PC-3 (cell line): Measurements from ENCODE around the gene UPB1. TPM values are rescaled to one million over a fixed set of nuclear protein-coding genes. Genes with fewer than 3 reads are reported as not detected.

Source experiments
- ATAC-seq: fragments of 200-7000 bp; cut with Tn5 transposase; 2 replicates; pipeline ENCODE4 v1.9.1; 2020; ENCODE audit warnings: mild to moderate bottlenecking, moderate library complexity
- BruUV-seq: library from RNA; stranded (reverse); fragments of 400-500 nt; replicated peaks from 2 replicates; lab custom pipeline; 2021; lab: Mats Ljungman, UMichigan
- CTCF ChIA-PET: fragments of 300-600 bp; sonication (Branson Sonifier 250); formaldehyde crosslinking; loops from one replicate; lab custom pipeline; 2022; ENCODE audit warnings: antibody characterized with exemption; lab: Charles Lee
- POLR2A ChIA-PET: fragments of 300-600 bp; sonication (Branson Sonifier 250); formaldehyde crosslinking; loops from one replicate; lab custom pipeline; 2022; ENCODE audit warnings: antibody characterized with exemption; ENCODE audit not compliant: unreplicated experiment; lab: Charles Lee
- DNase-seq: peaks from one replicate; pipeline ENCODE4 v3.0.0-alpha.2; 2015
- H2AFZ ChIP-seq: fragments of 300-600 bp; sonication (generic); 2 replicates; pipeline ENCODE4 v1.6.0; 2016; ENCODE audit warnings: antibody characterized with exemption, low read length
- H3F3A ChIP-seq: fragments of 300-600 bp; sonication (generic); one replicate; pipeline ENCODE4 v1.6.0; 2017; ENCODE audit warnings: antibody characterized with exemption, low read length, control low read depth, mild to moderate bottlenecking; ENCODE audit not compliant: unreplicated experiment
- H3K27ac ChIP-seq: fragments of 300-600 bp; sonication (generic); 2 replicates; pipeline ENCODE4 v1.5.1; 2016; ENCODE audit warnings: mild to moderate bottlenecking, low read length
- H3K27me3 ChIP-seq: fragments of 300-600 bp; sonication (generic); 2 replicates; pipeline ENCODE4 v1.6.1; 2016; ENCODE audit warnings: low read length, mixed read lengths
- H3K36me3 ChIP-seq: fragments of 300-600 bp; sonication (generic); 2 replicates; pipeline ENCODE4 v1.6.1; 2016; ENCODE audit warnings: low read depth, mixed run types, low read length, mixed read lengths
- H3K4me1 ChIP-seq: fragments of 300-600 bp; sonication (generic); 2 replicates; pipeline ENCODE4 v1.5.1; 2016; ENCODE audit warnings: low read length; ENCODE audit not compliant: insufficient read depth
- H3K4me2 ChIP-seq: fragments of 300-600 bp; sonication (generic); 2 replicates; pipeline ENCODE4 v1.6.0; 2016; ENCODE audit warnings: low read length
- H3K4me3 ChIP-seq: fragments of 300-600 bp; sonication (generic); 2 replicates; pipeline ENCODE4 v1.5.1; 2016; ENCODE audit warnings: mild to moderate bottlenecking, low read length, mixed read lengths
- H3K79me2 ChIP-seq: fragments of 300-600 bp; sonication (generic); 2 replicates; pipeline ENCODE4 v1.6.1; 2017; ENCODE audit warnings: low read length, mixed read lengths
- H3K9ac ChIP-seq: fragments of 300-600 bp; sonication (generic); 2 replicates; pipeline ENCODE4 v1.6.0; 2016; ENCODE audit warnings: mild to moderate bottlenecking, low read length
- H3K9me2 ChIP-seq: fragments of 300-600 bp; sonication (generic); replicated peaks from 2 replicates; pipeline ENCODE4 v1.6.1; 2016; ENCODE audit warnings: mixed run types, low read length, mixed read lengths
- H3K9me3 ChIP-seq: fragments of 300-600 bp; sonication (generic); 2 replicates; pipeline ENCODE4 v1.6.1; 2016; ENCODE audit warnings: low read length, mixed read lengths
- H4K20me1 ChIP-seq: fragments of 300-600 bp; sonication (generic); 2 replicates; pipeline ENCODE4 v1.6.1; 2016; ENCODE audit warnings: low read length, mixed read lengths
- EZH2 ChIP-seq: fragments of 300-600 bp; sonication (generic); IDR thresholded peaks from one replicate; pipeline ENCODE4 v1.6.1; 2017; ENCODE audit warnings: antibody characterized with exemption, mild to moderate bottlenecking, low read length; ENCODE audit not compliant: unreplicated experiment
- EZH2phosphoT487 ChIP-seq: fragments of 300-600 bp; sonication (generic); IDR thresholded peaks from 2 replicates; pipeline ENCODE4 v1.6.1; 2018; ENCODE audit warnings: mild to moderate bottlenecking, antibody characterized with exemption, low read length, borderline replicate concordance
- intact Hi-C: fragments of 100-400 bp; cut with micrococcal nuclease; formaldehyde crosslinking; loops from 2 replicates; pipeline ENCODE4 v1.9.0; 2023
- total RNA-seq: library from RNA; depleted of rRNA; stranded (reverse); fragments of >200 nt; gene quantifications from 2 replicates; pipeline ENCODE4 v1.2.3, GENCODE V29; 2014
- TF ChIP-seq, protein P1 (sequence below): fragments of 300-600 bp; sonication (generic); conservative IDR thresholded peaks from 2 replicates; pipeline ENCODE4 v1.5.1; 2017; ENCODE audit warnings: antibody characterized with exemption, low read depth, mild to moderate bottlenecking, low read length

Gene UPB1
- total RNA-seq, 1 experiment from 2014 or later: 0.29 TPM

DNA sequence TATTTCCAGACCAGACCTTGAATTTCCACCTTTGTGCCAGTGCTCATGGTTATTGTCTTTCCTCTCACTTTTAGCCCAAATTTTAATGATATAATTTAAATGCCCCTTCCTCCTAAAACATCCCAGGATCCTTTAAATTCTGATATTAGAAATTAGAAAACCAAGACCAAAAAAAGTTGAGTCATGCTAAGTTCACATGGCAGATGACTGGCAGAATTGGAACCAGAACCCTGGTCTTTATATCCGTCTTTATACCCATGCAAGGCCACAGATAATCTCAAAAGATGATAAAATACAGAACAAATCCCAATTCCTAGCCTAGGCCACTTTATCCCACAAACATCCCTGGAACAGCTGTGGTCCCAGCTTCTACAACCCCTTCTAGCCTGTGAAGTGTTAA lies 41.3 kb upstream of the UPB1 start:
- TF ChIP-seq EZH2phosphoT487: no peak
- no peak for TF ChIP-seq EZH2
- TF ChIP-seq, protein P1, sequence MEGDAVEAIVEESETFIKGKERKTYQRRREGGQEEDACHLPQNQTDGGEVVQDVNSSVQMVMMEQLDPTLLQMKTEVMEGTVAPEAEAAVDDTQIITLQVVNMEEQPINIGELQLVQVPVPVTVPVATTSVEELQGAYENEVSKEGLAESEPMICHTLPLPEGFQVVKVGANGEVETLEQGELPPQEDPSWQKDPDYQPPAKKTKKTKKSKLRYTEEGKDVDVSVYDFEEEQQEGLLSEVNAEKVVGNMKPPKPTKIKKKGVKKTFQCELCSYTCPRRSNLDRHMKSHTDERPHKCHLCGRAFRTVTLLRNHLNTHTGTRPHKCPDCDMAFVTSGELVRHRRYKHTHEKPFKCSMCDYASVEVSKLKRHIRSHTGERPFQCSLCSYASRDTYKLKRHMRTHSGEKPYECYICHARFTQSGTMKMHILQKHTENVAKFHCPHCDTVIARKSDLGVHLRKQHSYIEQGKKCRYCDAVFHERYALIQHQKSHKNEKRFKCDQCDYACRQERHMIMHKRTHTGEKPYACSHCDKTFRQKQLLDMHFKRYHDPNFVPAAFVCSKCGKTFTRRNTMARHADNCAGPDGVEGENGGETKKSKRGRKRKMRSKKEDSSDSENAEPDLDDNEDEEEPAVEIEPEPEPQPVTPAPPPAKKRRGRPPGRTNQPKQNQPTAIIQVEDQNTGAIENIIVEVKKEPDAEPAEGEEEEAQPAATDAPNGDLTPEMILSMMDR: no peak
- Histone ChIP-seq H3K9me3 (no peaks in the 10 kb centered on the region), H3K79me2 (no peaks in the 10 kb centered on the region), H3K4me2 (no peak overlapping the region), H3K9ac (no peak overlapping the region), H2AFZ (no peak overlapping the region), H3K4me3 (no peak overlapping the region), H3F3A (no peaks in the 10 kb centered on the region), H4K20me1 (no peaks in the 10 kb centered on the region), H3K9me2 (no peaks in the 10 kb centered on the region), H3K4me1 (no peaks in the 10 kb centered on the region), H3K36me3 (no peaks in the 10 kb centered on the region), H3K27me3 (no peaks in the 10 kb centered on the region), H3K27ac (no peak overlapping the region)
- ATAC-seq: no peak
- intact Hi-C loops: no loop called here
- BruUV-seq: no TSS peak
- CTCF ChIA-PET: no interaction called here
- POLR2A ChIA-PET: no interaction called here
- no peak for DNase-seq

DNA sequence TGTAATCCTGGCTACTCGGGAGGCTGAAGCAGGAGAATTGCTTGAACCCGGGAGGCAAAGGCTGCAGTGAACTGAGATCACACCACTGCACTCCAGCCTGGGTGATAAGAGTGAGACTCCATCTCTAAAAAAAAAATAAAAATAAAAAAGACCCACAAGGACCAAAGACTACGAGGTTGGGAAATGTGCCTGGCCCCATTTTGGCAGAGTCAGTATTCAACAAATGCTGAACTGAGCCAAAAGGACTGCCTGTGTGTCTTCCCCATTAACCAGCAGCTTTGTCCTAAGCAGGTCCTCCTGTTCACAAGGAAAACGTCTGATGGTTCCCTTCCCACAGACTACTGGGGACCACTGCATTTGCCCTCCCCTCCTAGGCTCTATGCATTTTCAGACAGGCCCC lies 40.1 kb upstream of the UPB1 start:
- no peak overlapping the region for H3K9ac ChIP-seq
- intact Hi-C loops: no loop called here
- TF ChIP-seq EZH2 (no peak), EZH2phosphoT487 (no peak)
- TF ChIP-seq, protein P1: no peak
- H3K27ac ChIP-seq: no peak overlapping the region
- H2AFZ ChIP-seq: no peak overlapping the region
- H3F3A ChIP-seq: no peaks in the 10 kb centered on the region
- BruUV-seq: no TSS peak
- H3K27me3 ChIP-seq: no peaks in the 10 kb centered on the region
- ChIA-PET CTCF (no interaction called here), POLR2A (no interaction called here)
- H3K79me2 ChIP-seq: no peaks in the 10 kb centered on the region
- no peaks in the 10 kb centered on the region for H3K36me3 ChIP-seq
- ATAC-seq (no peak), DNase-seq (no peak)
- H3K9me3 ChIP-seq: no peaks in the 10 kb centered on the region
- no peak overlapping the region for H3K4me3 ChIP-seq
- no peaks in the 10 kb centered on the region for H3K4me1 ChIP-seq
- H4K20me1 ChIP-seq: no peaks in the 10 kb centered on the region
- H3K4me2 ChIP-seq: no peak overlapping the region
- no peaks in the 10 kb centered on the region for H3K9me2 ChIP-seq

DNA sequence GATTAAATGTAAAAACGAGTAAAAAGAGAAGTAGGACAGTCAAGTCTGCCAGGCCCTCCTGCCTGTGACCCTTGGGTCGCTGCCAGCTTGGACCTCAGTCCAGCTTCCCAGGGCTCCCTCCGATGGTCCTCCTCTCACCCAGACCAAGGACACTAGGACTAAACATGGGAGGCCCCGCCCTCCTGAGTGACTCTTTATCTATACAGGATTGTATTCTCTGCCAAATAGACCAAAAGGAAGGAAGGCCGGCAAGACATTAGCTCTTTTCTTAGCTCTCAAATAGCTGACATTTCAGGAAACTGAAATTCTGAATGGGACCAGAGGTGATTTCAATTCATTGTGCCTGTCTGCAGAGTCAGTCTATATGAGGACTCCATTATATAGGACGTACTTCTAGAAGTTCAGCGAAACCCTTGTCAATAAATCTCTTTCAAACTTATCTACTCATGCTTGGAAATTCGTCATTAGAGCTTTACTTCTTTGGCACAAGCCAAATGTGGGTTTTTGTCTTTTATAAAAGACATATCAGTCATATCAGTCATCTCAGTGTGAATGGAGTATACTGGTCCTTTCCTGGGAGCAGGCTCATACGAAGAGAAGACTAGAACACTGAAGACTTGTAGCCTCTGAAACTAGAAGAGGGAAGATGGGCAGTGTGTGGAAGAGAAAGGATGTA lies 39.2 kb upstream of the UPB1 start:
- H3K4me3 ChIP-seq: no peak overlapping the region
- no peak overlapping the region for H3K9ac ChIP-seq
- no peaks in the 10 kb centered on the region for H4K20me1 ChIP-seq
- H2AFZ ChIP-seq: no peak overlapping the region
- no peaks in the 10 kb centered on the region for H3F3A ChIP-seq
- H3K9me3 ChIP-seq: no peaks in the 10 kb centered on the region
- no peak for TF ChIP-seq EZH2
- TF ChIP-seq, protein P1: no peak
- BruUV-seq: no TSS peak
- H3K79me2 ChIP-seq: no peaks in the 10 kb centered on the region
- H3K36me3 ChIP-seq: no peaks in the 10 kb centered on the region
- no peak for ATAC-seq
- no peaks in the 10 kb centered on the region for H3K4me1 ChIP-seq
- no peaks in the 10 kb centered on the region for H3K27me3 ChIP-seq
- DNase-seq: no peak
- CTCF ChIA-PET: no interaction called here
- no peak overlapping the region for H3K4me2 ChIP-seq
- POLR2A ChIA-PET: no interaction called here
- intact Hi-C loops: no loop called here
- H3K27ac ChIP-seq: no peak overlapping the region
- no peaks in the 10 kb centered on the region for H3K9me2 ChIP-seq
